DND-41 (cell line): ENCODE results near the gene IREB2.

Experiments
- EZH2 ChIP-seq: IDR thresholded peaks from 3 replicates; pipeline ENCODE4 v1.6.1; 2012; ENCODE audit warnings: borderline replicate concordance, low read depth, mild to moderate bottlenecking, moderate library complexity, low read length, inconsistent platforms; ENCODE audit not compliant: severe bottlenecking
- TF ChIP-seq, protein P1 (sequence below): IDR thresholded peaks from 2 replicates; pipeline ENCODE4 v1.5.1; 2012; ENCODE audit warnings: borderline replicate concordance, low read length, moderate library complexity, mild to moderate bottlenecking; ENCODE audit not compliant: poor library complexity, severe bottlenecking; ENCODE audit errors: extremely low read depth

DNA sequence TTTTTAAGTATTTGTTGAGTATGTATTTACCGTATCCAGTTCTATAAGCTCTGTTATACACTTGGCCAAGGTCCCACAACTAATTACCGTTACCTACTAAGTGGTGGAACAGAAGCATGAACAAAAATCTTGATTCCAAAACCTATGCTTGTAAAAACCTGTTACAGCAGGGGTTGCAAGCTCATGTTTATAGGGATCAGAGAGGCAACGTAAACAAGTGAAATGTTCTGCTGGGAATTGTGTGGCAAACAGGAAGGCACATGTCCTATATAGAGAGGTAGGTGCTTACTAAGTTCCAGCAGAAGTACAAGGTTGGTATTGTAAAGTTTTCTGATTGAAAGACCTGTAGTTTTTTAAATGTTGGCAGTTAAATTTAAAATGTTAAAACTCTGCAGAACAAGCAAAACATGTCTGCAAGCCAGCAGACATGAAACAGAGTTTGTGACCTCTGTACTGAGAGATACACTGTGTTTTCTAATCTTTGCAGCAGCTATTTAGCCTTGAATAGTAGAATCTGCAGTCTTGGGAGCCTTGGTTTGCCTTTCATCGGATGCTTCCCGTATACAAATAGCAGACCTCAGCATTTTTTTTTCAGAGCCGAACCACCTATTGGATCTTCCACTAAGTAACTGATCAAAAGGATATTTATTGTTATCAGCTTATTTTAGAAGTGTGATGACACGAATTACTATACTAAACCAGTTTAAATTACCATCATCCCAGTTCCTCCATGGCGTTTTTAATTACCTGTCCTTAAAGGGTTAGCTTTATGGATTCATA lies 11.4 kb downstream of the IREB2 start:
- TF ChIP-seq, protein P1, sequence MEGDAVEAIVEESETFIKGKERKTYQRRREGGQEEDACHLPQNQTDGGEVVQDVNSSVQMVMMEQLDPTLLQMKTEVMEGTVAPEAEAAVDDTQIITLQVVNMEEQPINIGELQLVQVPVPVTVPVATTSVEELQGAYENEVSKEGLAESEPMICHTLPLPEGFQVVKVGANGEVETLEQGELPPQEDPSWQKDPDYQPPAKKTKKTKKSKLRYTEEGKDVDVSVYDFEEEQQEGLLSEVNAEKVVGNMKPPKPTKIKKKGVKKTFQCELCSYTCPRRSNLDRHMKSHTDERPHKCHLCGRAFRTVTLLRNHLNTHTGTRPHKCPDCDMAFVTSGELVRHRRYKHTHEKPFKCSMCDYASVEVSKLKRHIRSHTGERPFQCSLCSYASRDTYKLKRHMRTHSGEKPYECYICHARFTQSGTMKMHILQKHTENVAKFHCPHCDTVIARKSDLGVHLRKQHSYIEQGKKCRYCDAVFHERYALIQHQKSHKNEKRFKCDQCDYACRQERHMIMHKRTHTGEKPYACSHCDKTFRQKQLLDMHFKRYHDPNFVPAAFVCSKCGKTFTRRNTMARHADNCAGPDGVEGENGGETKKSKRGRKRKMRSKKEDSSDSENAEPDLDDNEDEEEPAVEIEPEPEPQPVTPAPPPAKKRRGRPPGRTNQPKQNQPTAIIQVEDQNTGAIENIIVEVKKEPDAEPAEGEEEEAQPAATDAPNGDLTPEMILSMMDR: no peak
- no peak for TF ChIP-seq EZH2
